GM10266 (cell line): ENCODE measurements around the gene ZNF12.

ENCODE experiments used
- DNase-seq: peaks from one replicate; pipeline ENCODE4 v3.0.0; 2012; ENCODE audit errors: extremely low spot score
- TF ChIP-seq, protein P1 (sequence below): IDR thresholded peaks from 2 replicates; pipeline ENCODE4 v1.5.1; 2012; ENCODE audit warnings: mild to moderate bottlenecking, low read depth; ENCODE audit not compliant: control insufficient read depth, insufficient read depth; ENCODE audit errors: missing control alignments

The ZNF12 gene

DNA sequence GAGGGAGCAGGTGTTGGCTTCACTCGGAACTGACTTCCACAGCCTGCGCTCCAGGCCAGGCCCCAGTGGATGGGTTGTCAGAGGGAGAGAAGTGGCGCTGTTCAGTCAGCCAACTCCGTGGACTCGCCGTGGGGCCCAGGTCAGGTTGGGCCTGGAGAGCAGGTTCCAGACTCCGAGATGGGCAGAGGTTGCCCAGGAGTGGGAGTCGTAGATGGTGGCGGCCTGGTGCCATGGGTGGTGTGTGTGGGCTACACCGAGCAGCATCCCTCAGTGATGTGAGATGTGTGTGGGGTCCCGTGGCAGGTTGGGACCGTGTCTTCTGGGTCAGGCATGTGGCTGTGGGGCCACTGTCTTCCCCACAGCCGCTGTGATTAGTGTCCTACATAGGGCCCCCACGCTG lies 59.2 kb downstream of the ZNF12 start:
- no peak for DNase-seq
- TF ChIP-seq, protein P1, sequence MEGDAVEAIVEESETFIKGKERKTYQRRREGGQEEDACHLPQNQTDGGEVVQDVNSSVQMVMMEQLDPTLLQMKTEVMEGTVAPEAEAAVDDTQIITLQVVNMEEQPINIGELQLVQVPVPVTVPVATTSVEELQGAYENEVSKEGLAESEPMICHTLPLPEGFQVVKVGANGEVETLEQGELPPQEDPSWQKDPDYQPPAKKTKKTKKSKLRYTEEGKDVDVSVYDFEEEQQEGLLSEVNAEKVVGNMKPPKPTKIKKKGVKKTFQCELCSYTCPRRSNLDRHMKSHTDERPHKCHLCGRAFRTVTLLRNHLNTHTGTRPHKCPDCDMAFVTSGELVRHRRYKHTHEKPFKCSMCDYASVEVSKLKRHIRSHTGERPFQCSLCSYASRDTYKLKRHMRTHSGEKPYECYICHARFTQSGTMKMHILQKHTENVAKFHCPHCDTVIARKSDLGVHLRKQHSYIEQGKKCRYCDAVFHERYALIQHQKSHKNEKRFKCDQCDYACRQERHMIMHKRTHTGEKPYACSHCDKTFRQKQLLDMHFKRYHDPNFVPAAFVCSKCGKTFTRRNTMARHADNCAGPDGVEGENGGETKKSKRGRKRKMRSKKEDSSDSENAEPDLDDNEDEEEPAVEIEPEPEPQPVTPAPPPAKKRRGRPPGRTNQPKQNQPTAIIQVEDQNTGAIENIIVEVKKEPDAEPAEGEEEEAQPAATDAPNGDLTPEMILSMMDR, result no peak

DNA sequence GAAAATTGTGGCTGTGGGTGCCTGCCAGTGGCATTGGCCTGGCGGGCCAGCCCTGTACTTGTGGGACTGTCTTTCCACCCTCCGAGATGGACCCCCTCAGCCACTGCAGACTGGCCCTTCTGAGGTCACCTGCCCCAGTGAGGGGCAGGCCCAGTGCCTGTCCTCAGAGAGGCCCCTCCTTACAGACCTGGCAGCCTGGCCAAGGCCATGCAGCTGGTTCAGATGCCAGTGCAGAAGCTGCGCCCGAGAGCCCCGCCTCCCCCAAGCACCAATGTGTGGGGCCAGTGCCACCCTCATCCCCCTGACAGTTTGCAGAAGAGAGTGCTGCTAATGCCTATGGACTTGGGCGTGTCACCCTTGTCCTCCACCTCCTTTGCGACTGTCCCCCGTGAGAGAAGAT lies 59.7 kb downstream of the ZNF12 start:
- no peak for DNase-seq
- TF ChIP-seq, protein P1, result no peak

DNA sequence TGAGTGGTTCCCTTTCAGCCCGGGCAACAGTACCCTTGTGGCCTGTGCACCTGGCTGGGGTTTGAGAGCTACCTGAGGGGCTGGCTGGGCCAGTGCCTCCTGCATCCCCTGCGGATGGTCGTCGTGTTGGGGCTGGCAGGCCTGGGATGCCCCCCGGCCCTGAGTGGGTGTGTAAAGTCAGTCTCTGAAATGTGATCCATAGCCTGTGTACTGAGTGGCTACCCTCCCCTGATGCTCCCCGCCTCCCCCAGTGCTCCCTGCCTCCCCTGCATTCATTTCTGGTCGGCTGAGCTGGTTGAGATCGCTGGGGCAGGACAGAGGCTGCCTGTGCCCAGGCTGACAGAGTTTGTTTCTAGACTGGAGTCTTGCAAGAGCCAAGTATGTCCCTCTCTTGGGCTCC lies 60.3 kb downstream of the ZNF12 start:
- DNase-seq, result no peak
- TF ChIP-seq, protein P1, result no peak

DNA sequence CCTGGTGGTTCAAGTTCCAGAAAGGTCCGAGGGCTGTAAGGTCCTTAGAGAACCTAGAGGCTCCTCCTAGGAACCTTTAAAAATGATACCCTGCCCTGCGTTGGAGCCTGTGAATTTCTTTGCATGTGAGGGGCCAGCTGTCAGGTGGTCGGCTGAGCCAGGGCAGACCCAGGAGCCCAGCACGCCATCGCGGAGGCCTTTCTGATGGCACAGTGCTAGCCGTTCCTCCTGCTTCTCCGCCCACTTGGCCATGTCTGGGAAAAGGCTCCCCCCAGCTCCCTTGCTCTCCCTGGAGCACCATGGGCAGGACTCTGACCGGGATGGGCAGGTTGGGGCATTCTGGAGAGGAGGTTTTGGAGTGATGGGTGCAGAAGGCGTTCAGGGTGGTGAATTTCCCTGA lies 62.0 kb downstream of the ZNF12 start:
- TF ChIP-seq, protein P1, result no peak
- DNase-seq, result no peak

DNA sequence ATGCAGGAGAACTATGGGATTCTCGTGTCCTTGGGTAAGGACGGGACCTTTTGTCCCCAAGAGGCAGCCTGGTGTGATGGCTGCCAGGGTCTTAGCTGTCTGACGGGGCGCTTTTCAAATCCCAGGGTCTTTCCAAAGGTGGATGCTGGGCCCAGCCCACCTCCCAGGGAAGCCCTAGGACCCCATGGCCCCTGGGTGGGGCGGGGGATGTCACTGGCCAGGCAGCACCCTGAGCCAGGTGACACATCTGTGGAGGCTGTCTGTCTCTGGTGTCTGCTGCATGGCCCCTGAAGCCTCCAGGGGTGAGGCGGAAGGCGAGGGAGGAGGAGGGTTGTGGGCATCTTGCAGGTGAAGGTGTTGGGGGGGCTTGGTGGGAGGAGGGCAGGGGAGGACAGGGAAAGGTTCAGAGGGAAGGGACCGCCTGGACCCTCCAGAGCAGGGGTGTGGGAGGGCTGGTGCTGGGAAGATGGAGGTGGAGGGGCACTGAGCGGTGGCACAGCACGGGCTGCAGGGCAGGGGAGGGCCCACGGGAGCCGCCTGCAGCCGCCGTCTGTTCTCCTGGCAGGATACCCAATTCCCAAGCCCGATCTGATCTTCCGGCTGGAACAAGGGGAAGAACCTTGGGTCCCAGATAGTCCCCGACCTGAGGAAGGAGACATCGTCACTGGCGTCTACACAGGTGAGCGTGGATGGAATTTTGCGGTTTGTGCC lies 62.7 kb downstream of the ZNF12 start:
- TF ChIP-seq, protein P1, result no peak
- no peak for DNase-seq

DNA sequence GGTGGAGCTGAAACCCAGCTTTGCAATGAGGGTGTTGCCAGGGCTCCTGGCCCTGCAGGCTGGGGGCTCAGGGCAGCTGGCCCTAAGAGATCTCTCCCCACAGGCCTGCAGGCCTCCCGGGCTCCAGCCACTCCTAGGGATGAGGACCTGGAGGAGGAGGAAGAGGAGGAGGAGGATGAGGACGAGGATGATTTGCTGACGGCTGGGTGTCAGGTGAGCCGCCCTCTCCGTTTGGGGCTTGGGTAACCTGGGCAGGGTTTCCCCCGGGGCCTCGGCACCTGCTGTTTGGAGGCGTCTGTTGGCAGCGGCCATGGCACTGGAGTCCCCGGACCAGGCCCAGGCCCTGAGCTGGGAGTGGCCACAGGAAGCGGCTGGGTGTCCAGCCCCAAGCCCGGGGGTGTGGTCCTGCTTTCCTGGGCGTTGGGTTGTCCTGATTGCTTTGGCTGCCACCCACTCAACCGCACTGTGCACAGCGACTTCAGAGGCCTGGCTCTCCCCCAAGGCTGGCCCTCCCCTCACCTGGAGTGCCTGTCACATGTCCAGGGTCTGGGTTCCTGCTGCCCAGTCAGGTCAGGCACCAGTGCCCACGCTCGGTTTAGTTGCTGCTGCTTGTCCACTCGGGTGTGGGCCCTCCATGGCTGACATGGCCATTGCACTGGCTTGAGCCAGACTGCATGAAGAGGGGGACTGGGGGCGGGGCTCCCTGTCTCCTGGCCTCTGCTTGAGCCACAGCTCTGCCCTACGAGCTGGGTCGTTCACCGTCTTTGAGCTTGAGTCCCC lies 63.7 kb downstream of the ZNF12 start:
- no peak for DNase-seq

DNA sequence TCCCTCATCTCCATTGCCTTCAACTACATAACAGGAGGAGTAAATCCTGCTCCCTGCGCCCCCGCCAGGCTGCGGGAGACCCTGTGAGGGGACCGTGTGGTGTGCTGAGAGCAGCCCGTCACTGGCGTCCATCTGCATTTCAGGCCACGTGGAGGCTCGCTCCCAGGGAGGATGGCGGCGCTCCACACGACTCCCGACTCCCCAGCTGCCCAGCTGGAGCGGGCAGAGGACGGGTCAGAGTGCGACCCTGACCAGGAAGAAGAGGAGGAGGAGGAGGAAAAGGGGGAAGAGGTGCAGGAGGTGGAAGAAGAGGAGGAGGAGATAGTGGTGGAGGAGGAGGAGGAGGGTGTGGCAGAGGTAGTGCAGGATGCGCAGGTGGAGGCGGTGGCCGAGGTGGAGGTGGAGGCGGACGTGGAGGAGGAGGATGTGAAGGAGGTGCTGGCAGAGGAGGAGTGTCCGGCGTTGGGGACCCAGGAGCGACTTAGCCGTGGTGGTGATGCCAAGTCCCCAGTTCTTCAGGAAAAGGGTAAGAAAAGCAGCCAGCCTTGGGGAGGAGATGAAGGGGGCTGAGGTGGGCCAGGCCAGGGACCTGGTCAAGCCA lies 64.4 kb downstream of the ZNF12 start:
- no peak for DNase-seq
- TF ChIP-seq, protein P1, result no peak

More for the DNA sequence above, 63.7 kb downstream of the ZNF12 start:
- TF ChIP-seq, protein P1, result no peak
